DND-41 (cell line): Measurements from ENCODE around the gene DGKH.

Experiments used
- ATAC-seq: fragments of 200-7000 bp; cut with Tn5 transposase; 3 replicates; pipeline ENCODE4 v1.9.1; 2021; ENCODE audit warnings: low read depth; ENCODE audit not compliant: insufficient read depth
- DNase-seq: peaks from one replicate; pipeline ENCODE4 v3.0.0-alpha.2; 2020
- H2AFZ ChIP-seq: 2 replicates; pipeline ENCODE4 v1.6.0; 2012; ENCODE audit warnings: low read depth, low read length
- H3K27ac ChIP-seq: 2 replicates; pipeline ENCODE4 v1.5.1; 2012; ENCODE audit warnings: low read length, inconsistent platforms
- H3K27me3 ChIP-seq: fragments of 200-600 bp; sonication (generic); 2 replicates; pipeline ENCODE4 v1.6.0; 2012; ENCODE audit warnings: low read length, mild to moderate bottlenecking, inconsistent platforms; ENCODE audit not compliant: insufficient read depth, poor library complexity
- H3K36me3 ChIP-seq: 2 replicates; pipeline ENCODE4 v1.5.1; 2012; ENCODE audit warnings: low read length, inconsistent platforms; ENCODE audit not compliant: insufficient read depth
- H3K4me1 ChIP-seq: 2 replicates; pipeline ENCODE4 v1.5.1; 2012; ENCODE audit warnings: mild to moderate bottlenecking, low read length; ENCODE audit not compliant: insufficient read depth
- H3K4me2 ChIP-seq: 2 replicates; pipeline ENCODE4 v1.6.0; 2012; ENCODE audit warnings: mild to moderate bottlenecking, moderate library complexity, low read length, inconsistent platforms; ENCODE audit not compliant: insufficient read depth
- H3K4me3 ChIP-seq, 2 experiments: fragments of 200-600 bp in 1 of 2; shearing (Covaris generic) in 1 of 2; 2 replicates each; pipeline ENCODE4 v1.5.1; 2012 to 2016; ENCODE audit warnings: inconsistent platforms in 2 of 2, low read length in 2 of 2, mild to moderate bottlenecking in 2 of 2, low read depth in 1 of 2, moderate library complexity in 1 of 2
- H3K79me2 ChIP-seq: 2 replicates; pipeline ENCODE4 v1.6.0; 2012; ENCODE audit warnings: low read length, inconsistent platforms; ENCODE audit not compliant: insufficient read depth
- H3K9ac ChIP-seq: 2 replicates; pipeline ENCODE4 v1.6.0; 2012; ENCODE audit warnings: low read depth, mild to moderate bottlenecking, inconsistent platforms, low read length, moderate library complexity
- H3K9me3 ChIP-seq: 2 replicates; pipeline ENCODE4 v1.5.1; 2012; ENCODE audit warnings: low read length, moderate library complexity, mild to moderate bottlenecking, inconsistent platforms; ENCODE audit not compliant: insufficient read depth, severe bottlenecking
- H4K20me1 ChIP-seq: 2 replicates; pipeline ENCODE4 v1.6.0; 2012; ENCODE audit warnings: low read length; ENCODE audit not compliant: insufficient read depth
- CTCF ChIP-seq: IDR thresholded peaks from 2 replicates; pipeline ENCODE4 v1.5.1; 2012; ENCODE audit warnings: borderline replicate concordance, low read length, moderate library complexity, mild to moderate bottlenecking; ENCODE audit not compliant: poor library complexity, severe bottlenecking; ENCODE audit errors: extremely low read depth
- EZH2 ChIP-seq: IDR thresholded peaks from 3 replicates; pipeline ENCODE4 v1.6.1; 2012; ENCODE audit warnings: borderline replicate concordance, low read depth, mild to moderate bottlenecking, moderate library complexity, low read length, inconsistent platforms; ENCODE audit not compliant: severe bottlenecking

DGKH gene

GRCh38 chr13:42271337-42272114 lies 223.1 kb downstream of the DGKH start:
- TF ChIP-seq CTCF (no peak), EZH2 (no peak)
- H3K4me2 ChIP-seq: peak overlapping the region; percentile 84

GRCh38 chr13:42272115-42272803 lies 223.8 kb downstream of the DGKH start, which contains the start of gene AKAP11:
Gene AKAP11 (plus strand): TSS chr13:42272152. CDS start chr13:42286349, 14,197 bp downstream.
- DNase-seq: peak; percentile 66
- H3K79me2 ChIP-seq: peaks cover 54% of the 10 kb centered on the region
- peaks cover 50% of the 10 kb centered on the region for H3K4me1 ChIP-seq
- TF ChIP-seq CTCF: no peak
- 0 out of 2 replicates have a peak, but pooled peaks cover 3% of the 10 kb centered on the region for H3K36me3 ChIP-seq
- ATAC-seq: peak; percentile 62
- H2AFZ ChIP-seq: peak within 1 kb of the TSS; percentile 97
- no peaks in the 10 kb centered on the region; the same call in 1 of the 2 replicates for H4K20me1 ChIP-seq
- peak within 1 kb of the TSS; percentile 84 for H3K4me2 ChIP-seq
- peaks cover 3% of the 10 kb centered on the region for H3K9me3 ChIP-seq
- no peaks in the 10 kb centered on the region for H3K27me3 ChIP-seq
- peak within 1 kb of the TSS; percentile 85 for H3K27ac ChIP-seq
- H3K4me3 ChIP-seq: peak within 1 kb of the TSS; percentile 77 to 92
- H3K9ac ChIP-seq: peak within 1 kb of the TSS; percentile 97

More at GRCh38 chr13:42271337-42272114, 223.1 kb downstream of the DGKH start:
- Histone ChIP-seq H3K79me2 (peaks cover 49% of the 10 kb centered on the region), H3K36me3 (0 out of 2 replicates have a peak, but pooled peaks cover 3% of the 10 kb centered on the region), H3K9ac (peak overlapping the region; percentile 97), H3K4me1 (peaks cover 47% of the 10 kb centered on the region), H3K27me3 (no peaks in the 10 kb centered on the region), H2AFZ (peak overlapping the region; percentile 96), H3K9me3 (peaks cover 3% of the 10 kb centered on the region), H4K20me1 (no peaks in the 10 kb centered on the region), H3K27ac (peak overlapping the region; percentile 85), H3K4me3 (peak overlapping the region; percentile 77 to 92; a peak in 3 of 4 replicates)
- peak; percentile 89 for ATAC-seq
- peak; percentile 97 for DNase-seq

- DNase-seq: no peak
- ATAC-seq: no peak
- Histone ChIP-seq H3K4me1 (peaks cover 50% of the 10 kb centered on the region), H4K20me1 (no peaks in the 10 kb centered on the region; the same call in 1 of the 2 replicates), H3K4me2 (peak overlapping the region; percentile 84), H3K9ac (peak overlapping the region; percentile 97), H3K27me3 (no peaks in the 10 kb centered on the region), H3K4me3 (peak overlapping the region; percentile 77 to 92), H3K36me3 (0 out of 2 replicates have a peak, but pooled peaks cover 3% of the 10 kb centered on the region), H3K27ac (peak overlapping the region; percentile 80), H2AFZ (peak overlapping the region; percentile 97), H3K9me3 (peaks cover 3% of the 10 kb centered on the region), H3K79me2 (peaks cover 59% of the 10 kb centered on the region)
- TF ChIP-seq EZH2 (no peak), CTCF (no peak)
Measured at GRCh38 chr13:42272804-42273175, 224.3 kb downstream of the DGKH start.
